H9 (cell line): ENCODE results near the gene LHX4. TPM values are rescaled to one million over a fixed set of nuclear protein-coding genes. Genes with fewer than 3 reads are reported as not detected.

Experiments used
- DNase-seq: peaks from one replicate; pipeline ENCODE4 v3.0.0-alpha.2; 2017
- H2AFZ ChIP-seq: one replicate; pipeline ENCODE4 v1.6.1; 2013; ENCODE audit warnings: mild to moderate bottlenecking, low read length, control low read depth, moderate library complexity
- H2AK5ac ChIP-seq: 2 replicates; pipeline ENCODE4 v1.6.1; 2013; ENCODE audit warnings: low read length, control low read depth, mixed read lengths; ENCODE audit not compliant: insufficient read length
- H2BK120ac ChIP-seq: one replicate; pipeline ENCODE4 v1.6.1; 2013; ENCODE audit warnings: low read depth, mild to moderate bottlenecking, low read length, control low read depth, inconsistent platforms; ENCODE audit not compliant: poor library complexity, severe bottlenecking
- H2BK12ac ChIP-seq: 2 replicates; pipeline ENCODE4 v1.6.1; 2013; ENCODE audit warnings: low read length, control low read depth, mixed read lengths, low read depth; ENCODE audit not compliant: insufficient read length
- H2BK15ac ChIP-seq: 2 replicates; pipeline ENCODE4 v1.6.1; 2013; ENCODE audit warnings: low read depth, low read length, control low read depth
- H2BK20ac ChIP-seq: one replicate; pipeline ENCODE4 v1.6.1; 2013; ENCODE audit warnings: low read depth, mild to moderate bottlenecking, low read length, control low read depth, inconsistent platforms; ENCODE audit not compliant: poor library complexity, severe bottlenecking
- H2BK5ac ChIP-seq: 2 replicates; pipeline ENCODE4 v1.6.1; 2013; ENCODE audit warnings: low read length, control low read depth, mixed read lengths; ENCODE audit not compliant: insufficient read length
- H3K14ac ChIP-seq: 2 replicates; pipeline ENCODE4 v1.6.1; 2013; ENCODE audit warnings: low read length, control low read depth; ENCODE audit not compliant: insufficient read depth
- H3K18ac ChIP-seq: 2 replicates; pipeline ENCODE4 v1.6.1; 2013; ENCODE audit warnings: low read depth, mild to moderate bottlenecking, mixed read lengths, low read length, control low read depth; ENCODE audit not compliant: insufficient read length
- H3K23ac ChIP-seq: 2 replicates; pipeline ENCODE4 v1.6.1; 2013; ENCODE audit warnings: low read length, control low read depth, mixed read lengths, low read depth; ENCODE audit not compliant: insufficient read length
- H3K23me2 ChIP-seq: 2 replicates; pipeline ENCODE4 v1.6.1; 2013; ENCODE audit warnings: low read depth, mild to moderate bottlenecking, mixed read lengths, low read length, control low read depth; ENCODE audit not compliant: insufficient read length, poor library complexity, severe bottlenecking
- H3K27ac ChIP-seq: 2 replicates; pipeline ENCODE4 v1.5.1; 2013; ENCODE audit warnings: low read length, control low read depth, mixed read lengths, low read depth; ENCODE audit not compliant: insufficient read length
- H3K27me3 ChIP-seq: 2 replicates; pipeline ENCODE4 v1.6.1; 2013; ENCODE audit warnings: low read length, control low read depth, inconsistent platforms; ENCODE audit not compliant: insufficient read depth
- H3K4ac ChIP-seq: 2 replicates; pipeline ENCODE4 v1.6.1; 2013; ENCODE audit warnings: low read depth, mild to moderate bottlenecking, control low read depth, inconsistent platforms, low read length, moderate library complexity
- H3K4me1 ChIP-seq: 2 replicates; pipeline ENCODE4 v1.6.1; 2013; ENCODE audit warnings: low read length, control low read depth, inconsistent platforms; ENCODE audit not compliant: insufficient read depth
- H3K4me2 ChIP-seq: 2 replicates; pipeline ENCODE4 v1.6.1; 2013; ENCODE audit warnings: low read length, control low read depth, mixed read lengths; ENCODE audit not compliant: insufficient read length, insufficient read depth
- H3K56ac ChIP-seq: 2 replicates; pipeline ENCODE4 v1.6.1; 2013; ENCODE audit warnings: low read depth, mild to moderate bottlenecking, mixed read lengths, low read length, control low read depth; ENCODE audit not compliant: insufficient read length
- H3K79me1 ChIP-seq: 2 replicates; pipeline ENCODE4 v1.6.1; 2013; ENCODE audit warnings: low read depth, mild to moderate bottlenecking, moderate library complexity, low read length, control low read depth, inconsistent platforms; ENCODE audit not compliant: insufficient read depth, poor library complexity, severe bottlenecking
- H3K79me2 ChIP-seq: 2 replicates; pipeline ENCODE4 v1.6.1; 2013; ENCODE audit warnings: low read length, control low read depth, inconsistent platforms; ENCODE audit not compliant: insufficient read depth
- H3K9ac ChIP-seq: 2 replicates; pipeline ENCODE4 v1.6.1; 2013; ENCODE audit warnings: low read length, control low read depth, mixed read lengths; ENCODE audit not compliant: insufficient read length; ENCODE audit errors: extremely low read depth
- H3K9me3 ChIP-seq: one replicate; pipeline ENCODE4 v1.6.1; 2013; ENCODE audit warnings: low read depth, low read length, inconsistent platforms; ENCODE audit not compliant: control insufficient read depth
- H3T11ph ChIP-seq: one replicate; pipeline ENCODE4 v1.6.1; 2013; ENCODE audit warnings: mild to moderate bottlenecking, low read length, control low read depth, inconsistent platforms
- H4K20me1 ChIP-seq: one replicate; pipeline ENCODE4 v1.6.1; 2013; ENCODE audit not compliant: control insufficient read depth, insufficient read length, insufficient read depth
- H4K5ac ChIP-seq: 2 replicates; pipeline ENCODE4 v1.6.1; 2013; ENCODE audit warnings: low read depth, mild to moderate bottlenecking, mixed read lengths, low read length, control low read depth; ENCODE audit not compliant: insufficient read length
- H4K8ac ChIP-seq: replicated peaks from 2 replicates; pipeline ENCODE4 v1.6.1; 2013; ENCODE audit warnings: low read length, control low read depth, mixed read lengths, low read depth; ENCODE audit not compliant: insufficient read length
- H4K91ac ChIP-seq: 2 replicates; pipeline ENCODE4 v1.6.1; 2013; ENCODE audit warnings: low read depth, mild to moderate bottlenecking, moderate library complexity, mixed read lengths, low read length, control low read depth; ENCODE audit not compliant: insufficient read length
- H3K27ac Mint-ChIP-seq, 3 experiments: 2 replicates in 2 of 3; 3 replicates in 1 of 3; pipeline ENCODE4 v1.8.0; 2020 to 2021; ENCODE audit warnings: mixed read lengths in 3 of 3, mild to moderate bottlenecking in 1 of 3, moderate library complexity in 1 of 3
- H3K27me3 Mint-ChIP-seq: 2 replicates; pipeline ENCODE4 v1.8.0; 2021; ENCODE audit warnings: low read depth, mild to moderate bottlenecking, moderate library complexity, mixed read lengths
- H3K36me3 Mint-ChIP-seq, 3 experiments: 2 replicates in 2 of 3; 3 replicates in 1 of 3; pipeline ENCODE4 v1.8.0; 2020 to 2021; ENCODE audit warnings: low read depth in 3 of 3, mixed read lengths in 3 of 3; ENCODE audit not compliant: insufficient read depth in 1 of 3
- H3K4me1 Mint-ChIP-seq, 2 experiments: 2 replicates each; pipeline ENCODE4 v1.8.0; 2020; ENCODE audit warnings: mixed read lengths in 2 of 2
- H3K4me3 Mint-ChIP-seq, 2 experiments: 2 replicates in 1 of 2; 3 replicates in 1 of 2; pipeline ENCODE4 v1.8.0; 2020 to 2021; ENCODE audit warnings: mild to moderate bottlenecking in 2 of 2, mixed read lengths in 2 of 2, moderate library complexity in 1 of 2
- H3K9me3 Mint-ChIP-seq, 2 experiments: 2 replicates in 1 of 2; 3 replicates in 1 of 2; pipeline ENCODE4 v1.8.0; 2020; ENCODE audit warnings: mild to moderate bottlenecking in 2 of 2, mixed read lengths in 2 of 2, moderate library complexity in 1 of 2
- WGBS: extraction: QIAGEN DNeasy Blood & Tissue Kit; methylation state at CpG from one replicate; pipeline ENCODE4 v1.1.7; 2013; ENCODE audit warnings: missing lambda C conversion rate, low lambda C conversion rate, mixed read lengths; ENCODE audit not compliant: insufficient read length; ENCODE audit errors: extremely low coverage; 5-methylcytosine and 5-hydroxymethylcytosine counted together
- total RNA-seq: library from RNA; stranded (reverse); gene quantifications from 2 replicates; pipeline ENCODE4 v1.2.1, GENCODE V29; 2021
- TF ChIP-seq, protein P1 (sequence below): fragments of 200-600 bp; sonication (generic); conservative IDR thresholded peaks from 3 replicates; pipeline ENCODE4 v1.8.0; 2021; ENCODE audit warnings: antibody characterized with exemption, mild to moderate bottlenecking

Gene LHX4
- total RNA-seq, 1 experiment from 2014 or later, result 1.9 TPM

DNA sequence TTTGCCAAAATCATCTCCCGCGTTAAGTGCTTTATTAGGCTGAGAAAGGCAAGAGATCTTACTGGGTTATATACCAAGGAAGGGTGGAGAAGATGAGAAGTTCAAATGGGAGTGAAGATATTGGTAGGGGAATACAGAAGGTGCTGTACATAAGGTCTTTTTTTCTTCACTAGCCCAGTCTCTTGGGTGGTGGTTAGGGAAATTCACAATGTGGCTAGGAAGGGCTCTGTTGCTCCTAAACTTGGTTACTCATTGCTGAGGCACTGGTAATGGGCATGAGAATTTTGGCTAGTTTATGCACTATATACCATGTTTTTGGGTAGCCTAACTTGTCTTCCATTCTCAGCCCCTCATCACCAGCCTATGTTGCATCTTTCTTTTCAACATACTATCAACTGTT, 50.6 kb downstream of the LHX4 start:
- H3K9ac ChIP-seq, result no peak overlapping the region
- H3K27me3 Mint-ChIP-seq, result no peaks in the 10 kb centered on the region
- H3K79me1 ChIP-seq, result no peaks in the 10 kb centered on the region
- no peak for DNase-seq
- peaks cover 10% of the 10 kb centered on the region; the same call in 1 of the 2 replicates for H3K4me1 ChIP-seq
- no peak overlapping the region for H4K91ac ChIP-seq
- no peak overlapping the region for H2BK20ac ChIP-seq
- peaks cover 21 to 25% (median 22%) of the 10 kb centered on the region in 3 experiments for H3K36me3 Mint-ChIP-seq
- no peak overlapping the region for H3K4me2 ChIP-seq
- no peak overlapping the region for H2BK120ac ChIP-seq
- no peaks in the 10 kb centered on the region for H4K20me1 ChIP-seq
- no peak overlapping the region for H3K14ac ChIP-seq
- TF ChIP-seq, protein P1, sequence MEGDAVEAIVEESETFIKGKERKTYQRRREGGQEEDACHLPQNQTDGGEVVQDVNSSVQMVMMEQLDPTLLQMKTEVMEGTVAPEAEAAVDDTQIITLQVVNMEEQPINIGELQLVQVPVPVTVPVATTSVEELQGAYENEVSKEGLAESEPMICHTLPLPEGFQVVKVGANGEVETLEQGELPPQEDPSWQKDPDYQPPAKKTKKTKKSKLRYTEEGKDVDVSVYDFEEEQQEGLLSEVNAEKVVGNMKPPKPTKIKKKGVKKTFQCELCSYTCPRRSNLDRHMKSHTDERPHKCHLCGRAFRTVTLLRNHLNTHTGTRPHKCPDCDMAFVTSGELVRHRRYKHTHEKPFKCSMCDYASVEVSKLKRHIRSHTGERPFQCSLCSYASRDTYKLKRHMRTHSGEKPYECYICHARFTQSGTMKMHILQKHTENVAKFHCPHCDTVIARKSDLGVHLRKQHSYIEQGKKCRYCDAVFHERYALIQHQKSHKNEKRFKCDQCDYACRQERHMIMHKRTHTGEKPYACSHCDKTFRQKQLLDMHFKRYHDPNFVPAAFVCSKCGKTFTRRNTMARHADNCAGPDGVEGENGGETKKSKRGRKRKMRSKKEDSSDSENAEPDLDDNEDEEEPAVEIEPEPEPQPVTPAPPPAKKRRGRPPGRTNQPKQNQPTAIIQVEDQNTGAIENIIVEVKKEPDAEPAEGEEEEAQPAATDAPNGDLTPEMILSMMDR, result no peak
- no peaks in the 10 kb centered on the region for H3K9me3 ChIP-seq
- no peak overlapping the region for H3K56ac ChIP-seq
- H2BK12ac ChIP-seq, result no peak overlapping the region
- no peak overlapping the region for H3K18ac ChIP-seq
- H2AK5ac ChIP-seq, result no peak overlapping the region
- H2AFZ ChIP-seq, result no peak overlapping the region
- H3K9me3 Mint-ChIP-seq, result peaks cover 0 to 12% of the 10 kb centered on the region in 2 experiments; a peak in 1 of 5 replicates
- no peak overlapping the region for H4K8ac ChIP-seq
- H3K23me2 ChIP-seq, result no peaks in the 10 kb centered on the region
- no peaks in the 10 kb centered on the region for H3K27me3 ChIP-seq
- H3K79me2 ChIP-seq, result no peaks in the 10 kb centered on the region
- WGBS, result no CpG with 5 or more reads among the region's 2 CpGs
- no peak overlapping the region for H3K23ac ChIP-seq
- no peak overlapping the region for H3K4ac ChIP-seq
- no peak overlapping the region for H4K5ac ChIP-seq
- H3K27ac ChIP-seq, result no peak overlapping the region
- H2BK5ac ChIP-seq, result no peak overlapping the region
- H3K4me1 Mint-ChIP-seq, result peaks cover 17 to 22% of the 10 kb centered on the region in 2 experiments
- no peak overlapping the region for H3K4me3 Mint-ChIP-seq
- no peak overlapping the region for H3T11ph ChIP-seq
- H2BK15ac ChIP-seq, result no peak overlapping the region
- H3K27ac Mint-ChIP-seq, result peak overlapping the region in 1 of 3 experiments; percentile 6; a peak in 1 of 7 replicates
